ENCODE data around the gene AXL. TPM values are rescaled to one million over a fixed set of nuclear protein-coding genes. Genes with fewer than 3 reads are reported as not detected.

AXL gene
- total and polyA plus RNA-seq, 5 donors from 2014 or later: 0.08 to 0.47 (median 0.41) TPM; not detected in 1

DNA sequence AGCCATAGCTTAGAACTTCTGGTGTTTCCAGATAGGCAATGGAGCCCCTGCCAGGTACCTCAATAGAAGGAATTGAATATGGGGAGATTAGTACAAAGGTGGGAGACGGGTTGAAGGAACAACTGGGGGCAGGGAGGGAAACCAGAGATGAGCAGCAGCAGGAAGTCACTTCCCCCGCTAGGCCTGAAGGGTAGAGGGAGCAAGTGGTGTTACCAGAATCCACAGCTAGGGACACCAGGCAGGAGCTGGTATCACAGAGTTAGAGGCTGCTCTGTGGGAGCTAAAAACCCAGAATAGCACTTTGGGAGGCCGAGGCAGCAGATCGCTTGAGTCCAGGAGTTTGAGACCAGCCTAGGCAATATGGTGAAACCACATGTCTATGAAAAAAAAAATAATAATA is 29.9 kb downstream of the AXL start:
- Histone ChIP-seq H3K4me3 (ENCODE audit: low read depth, low read length) (no peak overlapping the region), H3K27me3 (ENCODE audit: control insufficient read depth, insufficient read depth, low read length) (no peaks in the 10 kb centered on the region), H3K4me1 (ENCODE audit: control insufficient read depth, insufficient read depth, low read length, poor library complexity, severe bottlenecking) (no peaks in the 10 kb centered on the region), H3K9me3 (ENCODE audit: control insufficient read depth in 2 of 2, low read length in 2 of 2) (no peaks in the 10 kb centered on the region), H3K27ac (ENCODE audit: insufficient read depth, low read length, poor library complexity, severe bottlenecking) (no peak overlapping the region), H3K36me3 (ENCODE audit: control insufficient read depth, insufficient read depth, low read length) (no peaks in the 10 kb centered on the region)
- DNase-seq (no peak), ATAC-seq (ENCODE audit: low read depth in 2 of 2) (no peak)
- no peaks in the 10 kb centered on the region for H3K36me3 Mint-ChIP-seq
- H3K4me1 Mint-ChIP-seq: no peaks in the 10 kb centered on the region
- H3K4me3 Mint-ChIP-seq: no peak overlapping the region
- peaks cover 7% of the 10 kb centered on the region for H3K27me3 Mint-ChIP-seq
- no peak overlapping the region for H3K27ac Mint-ChIP-seq
- H3K9me3 Mint-ChIP-seq: no peaks in the 10 kb centered on the region

DNA sequence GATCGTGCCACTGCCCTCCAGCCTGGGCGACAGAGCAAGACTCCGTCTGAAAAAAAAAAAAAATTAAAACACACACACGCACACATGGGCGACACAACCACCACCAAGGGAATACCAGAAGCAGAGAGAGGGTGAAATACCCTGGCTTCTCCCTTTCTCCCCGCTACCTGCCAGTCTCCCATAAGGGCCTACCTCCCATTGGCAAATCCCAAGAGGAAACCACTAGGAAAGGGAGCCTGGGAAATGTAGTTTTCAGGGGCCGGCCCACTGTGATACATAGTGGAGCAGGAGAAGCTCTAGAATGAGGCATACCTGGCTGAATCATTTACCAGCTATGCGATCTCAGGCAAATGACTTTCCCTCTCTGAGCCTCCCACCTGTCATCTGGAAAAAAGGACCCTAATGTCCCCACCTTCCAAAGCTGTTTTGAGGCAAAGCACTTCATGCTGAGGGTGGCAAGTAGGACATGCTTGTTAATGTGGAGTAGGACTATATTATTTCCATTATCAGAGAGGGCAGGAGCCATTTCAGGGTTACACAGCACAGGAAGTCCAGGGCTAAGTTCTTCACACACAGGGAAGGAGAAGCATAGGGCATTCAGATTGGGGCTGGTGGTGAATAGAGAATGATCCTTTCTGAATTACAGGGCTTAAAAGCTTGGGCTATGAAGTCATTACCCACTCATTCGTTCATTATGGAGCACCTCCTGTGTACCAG is 30.8 kb downstream of the AXL start:
- Mint-ChIP-seq H3K4me1 (no peaks in the 10 kb centered on the region), H3K4me3 (no peak overlapping the region), H3K36me3 (no peaks in the 10 kb centered on the region), H3K27ac (no peak overlapping the region), H3K9me3 (no peaks in the 10 kb centered on the region), H3K27me3 (peaks cover 7% of the 10 kb centered on the region)
- ATAC-seq (ENCODE audit: low read depth in 2 of 2): no peak
- Histone ChIP-seq H3K36me3 (ENCODE audit: control insufficient read depth, insufficient read depth, low read length) (no peaks in the 10 kb centered on the region), H3K9me3 (ENCODE audit: control insufficient read depth in 2 of 2, low read length in 2 of 2) (no peaks in the 10 kb centered on the region), H3K4me3 (ENCODE audit: low read depth, low read length) (no peak overlapping the region), H3K4me1 (ENCODE audit: control insufficient read depth, insufficient read depth, low read length, poor library complexity, severe bottlenecking) (no peaks in the 10 kb centered on the region), H3K27me3 (ENCODE audit: control insufficient read depth, insufficient read depth, low read length) (no peaks in the 10 kb centered on the region), H3K27ac (ENCODE audit: insufficient read depth, low read length, poor library complexity, severe bottlenecking) (no peak overlapping the region)
- DNase-seq: no peak

DNA sequence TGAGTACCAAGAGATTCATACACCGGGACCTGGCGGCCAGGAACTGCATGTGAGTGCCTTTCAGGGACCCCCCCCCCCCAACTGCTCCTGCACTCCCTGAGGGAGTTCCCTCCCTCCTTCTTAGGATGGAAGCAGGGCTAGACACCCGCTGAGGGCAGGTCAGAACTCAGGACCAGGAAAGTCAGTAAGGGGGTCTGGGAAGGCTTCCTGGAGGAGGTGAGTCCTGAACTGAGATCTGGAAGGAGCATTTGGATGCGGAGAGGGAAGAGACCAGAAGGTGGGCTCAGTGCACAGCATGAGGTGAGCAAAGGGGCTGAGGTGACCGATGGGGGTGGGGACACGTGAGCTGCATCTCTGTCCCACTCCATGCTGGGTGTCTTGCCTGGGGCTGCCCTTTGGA is 34.6 kb downstream of the AXL start:
- no peak for ATAC-seq (ENCODE audit: low read depth in 2 of 2)
- H3K27me3 Mint-ChIP-seq: peaks cover 7% of the 10 kb centered on the region
- Histone ChIP-seq H3K9me3 (ENCODE audit: control insufficient read depth in 2 of 2, low read length in 2 of 2) (no peaks in the 10 kb centered on the region), H3K4me3 (ENCODE audit: low read depth, low read length) (no peak overlapping the region), H3K4me1 (ENCODE audit: control insufficient read depth, insufficient read depth, low read length, poor library complexity, severe bottlenecking) (no peaks in the 10 kb centered on the region), H3K36me3 (ENCODE audit: control insufficient read depth, insufficient read depth, low read length) (no peaks in the 10 kb centered on the region), H3K27me3 (ENCODE audit: control insufficient read depth, insufficient read depth, low read length) (no peaks in the 10 kb centered on the region), H3K27ac (ENCODE audit: insufficient read depth, low read length, poor library complexity, severe bottlenecking) (no peak overlapping the region)
- no peaks in the 10 kb centered on the region for H3K9me3 Mint-ChIP-seq
- H3K4me1 Mint-ChIP-seq: no peaks in the 10 kb centered on the region
- H3K27ac Mint-ChIP-seq: peak overlapping the region in 1 of 3 donors; percentile 79
- no peak overlapping the region for H3K4me3 Mint-ChIP-seq
- no peaks in the 10 kb centered on the region for H3K36me3 Mint-ChIP-seq
- DNase-seq: no peak

DNA sequence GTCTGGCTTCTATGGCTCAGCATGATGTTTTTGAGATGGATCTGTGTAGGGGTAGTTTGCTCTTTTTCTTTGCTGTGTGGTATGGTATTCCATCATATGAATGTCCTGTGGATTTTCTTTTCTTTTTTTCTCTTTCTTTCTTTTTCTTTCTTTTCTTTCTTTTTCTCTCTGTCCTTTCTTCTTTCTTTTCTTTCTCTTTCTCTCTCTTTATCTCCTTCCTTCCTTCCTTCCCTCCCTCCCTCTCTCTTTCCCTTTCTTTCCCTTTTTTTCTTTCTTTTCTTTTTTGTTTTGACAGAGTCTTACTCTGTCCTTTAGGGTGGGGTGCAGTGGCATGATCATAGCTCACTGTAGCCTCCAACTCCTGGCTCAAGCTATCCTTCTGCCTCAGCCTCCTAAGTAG is 36.1 kb downstream of the AXL start:
- H3K36me3 Mint-ChIP-seq: no peaks in the 10 kb centered on the region
- Histone ChIP-seq H3K9me3 (ENCODE audit: control insufficient read depth in 2 of 2, low read length in 2 of 2) (no peaks in the 10 kb centered on the region), H3K27me3 (ENCODE audit: control insufficient read depth, insufficient read depth, low read length) (no peaks in the 10 kb centered on the region), H3K4me3 (ENCODE audit: low read depth, low read length) (no peak overlapping the region), H3K4me1 (ENCODE audit: control insufficient read depth, insufficient read depth, low read length, poor library complexity, severe bottlenecking) (no peaks in the 10 kb centered on the region), H3K36me3 (ENCODE audit: control insufficient read depth, insufficient read depth, low read length) (no peaks in the 10 kb centered on the region), H3K27ac (ENCODE audit: insufficient read depth, low read length, poor library complexity, severe bottlenecking) (no peak overlapping the region)
- no peak overlapping the region for H3K4me3 Mint-ChIP-seq
- H3K27ac Mint-ChIP-seq: peak overlapping the region in 1 of 3 donors; percentile 0
- no peak for DNase-seq
- no peaks in the 10 kb centered on the region for H3K9me3 Mint-ChIP-seq
- no peaks in the 10 kb centered on the region for H3K4me1 Mint-ChIP-seq
- H3K27me3 Mint-ChIP-seq: peaks cover 3% of the 10 kb centered on the region
- ATAC-seq (ENCODE audit: low read depth in 2 of 2): no peak

DNA sequence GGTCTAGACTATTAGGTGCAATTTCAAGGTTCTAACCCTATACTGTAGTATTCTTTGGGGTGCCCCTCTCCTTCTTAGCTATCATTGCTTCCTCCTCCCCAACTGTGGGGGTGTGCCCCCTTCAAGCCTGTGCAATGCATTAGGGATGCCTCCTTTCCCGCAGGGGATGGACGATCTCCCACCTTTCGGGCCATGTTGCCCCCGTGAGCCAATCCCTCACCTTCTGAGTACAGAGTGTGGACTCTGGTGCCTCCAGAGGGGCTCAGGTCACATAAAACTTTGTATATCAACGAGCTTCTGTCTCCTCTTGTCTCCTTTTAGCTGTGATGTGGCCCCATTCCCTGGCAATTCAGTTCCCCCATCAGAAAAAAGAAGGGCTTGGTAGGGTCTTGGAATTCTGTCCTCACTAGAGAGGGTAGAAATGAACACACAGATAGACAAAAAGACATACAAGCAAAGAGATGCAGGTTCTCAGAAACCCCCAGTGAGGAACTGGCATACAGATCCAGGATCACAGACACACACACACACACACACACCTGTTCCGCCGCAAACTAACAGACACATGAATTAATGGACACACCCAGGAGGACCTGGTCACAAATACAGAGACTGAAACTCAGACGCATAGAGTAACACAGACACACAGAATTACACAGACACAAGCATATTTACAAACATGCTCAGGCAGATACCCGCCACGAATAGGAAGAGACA is 42.6 kb downstream of the AXL start:
- Mint-ChIP-seq H3K27ac (peak overlapping the region; percentile 99 to 100 (median 100)), H3K9me3 (peaks cover 0 to 4% (median 0%) of the 10 kb centered on the region in 7 donors), H3K36me3 (peaks cover 3% of the 10 kb centered on the region), H3K27me3 (peaks cover 17% of the 10 kb centered on the region), H3K4me3 (peak overlapping the region; percentile 86 to 98 (median 98)), H3K4me1 (peaks cover 6 to 28% (median 23%) of the 10 kb centered on the region in 4 donors)
- no peaks in the 10 kb centered on the region for H3K9me3 ChIP-seq (ENCODE audit: control insufficient read depth in 2 of 2, low read length in 2 of 2)
- H3K4me3 ChIP-seq (ENCODE audit: low read depth, low read length): peak overlapping the region; percentile 56
- DNase-seq (no peak), ATAC-seq (ENCODE audit: low read depth in 2 of 2) (no peak)
- peaks cover 35% of the 10 kb centered on the region for H3K4me1 ChIP-seq (ENCODE audit: control insufficient read depth, insufficient read depth, low read length, poor library complexity, severe bottlenecking)
- peak overlapping the region; percentile 100 for H3K27ac ChIP-seq (ENCODE audit: insufficient read depth, low read length, poor library complexity, severe bottlenecking)
- H3K36me3 ChIP-seq (ENCODE audit: control insufficient read depth, insufficient read depth, low read length): no peaks in the 10 kb centered on the region
- H3K27me3 ChIP-seq (ENCODE audit: control insufficient read depth, insufficient read depth, low read length): no peaks in the 10 kb centered on the region

DNA sequence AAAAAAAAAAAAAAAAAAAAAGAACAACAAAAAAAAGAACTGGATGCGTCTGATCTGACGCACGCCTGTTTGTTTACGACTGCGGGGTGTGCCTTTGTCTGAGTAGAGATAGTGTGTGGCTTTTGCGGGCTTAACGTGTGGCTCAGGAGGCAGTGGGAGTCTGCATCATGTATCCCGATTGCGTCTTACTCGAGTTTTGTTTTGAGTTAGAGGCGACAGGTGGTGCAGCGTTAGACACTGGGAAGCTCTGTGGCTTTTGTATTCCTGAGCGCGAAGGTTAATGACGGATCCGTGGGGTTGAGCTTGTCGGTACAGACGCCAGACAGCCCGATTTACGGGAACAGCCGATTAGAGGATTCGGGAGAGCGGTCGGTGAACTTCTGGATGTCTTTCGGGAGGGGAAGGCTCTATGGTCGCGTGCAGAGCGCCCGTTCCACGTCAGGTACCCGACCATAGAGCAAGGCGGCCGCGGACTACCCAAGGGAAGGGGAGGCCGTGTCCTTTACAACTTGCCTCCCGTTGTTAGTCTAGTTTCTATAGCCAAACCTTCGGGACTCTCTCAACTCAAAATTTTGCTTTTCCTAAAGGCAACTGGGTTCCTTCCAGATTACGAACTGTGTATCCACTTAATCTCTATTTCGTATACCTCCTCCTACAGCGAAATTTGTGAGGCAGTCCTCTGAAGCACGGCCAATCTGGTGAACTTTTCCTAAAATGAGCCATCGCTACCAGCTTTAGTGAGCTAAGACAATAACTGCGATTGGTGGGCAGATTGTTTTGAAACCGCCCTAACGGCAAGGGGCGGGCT is 44.2 kb downstream of the AXL start:
- peaks cover 6 to 43% (median 32%) of the 10 kb centered on the region in 4 donors for H3K4me1 Mint-ChIP-seq
- peaks cover 0 to 4% (median 0%) of the 10 kb centered on the region in 7 donors for H3K9me3 Mint-ChIP-seq

DNA sequence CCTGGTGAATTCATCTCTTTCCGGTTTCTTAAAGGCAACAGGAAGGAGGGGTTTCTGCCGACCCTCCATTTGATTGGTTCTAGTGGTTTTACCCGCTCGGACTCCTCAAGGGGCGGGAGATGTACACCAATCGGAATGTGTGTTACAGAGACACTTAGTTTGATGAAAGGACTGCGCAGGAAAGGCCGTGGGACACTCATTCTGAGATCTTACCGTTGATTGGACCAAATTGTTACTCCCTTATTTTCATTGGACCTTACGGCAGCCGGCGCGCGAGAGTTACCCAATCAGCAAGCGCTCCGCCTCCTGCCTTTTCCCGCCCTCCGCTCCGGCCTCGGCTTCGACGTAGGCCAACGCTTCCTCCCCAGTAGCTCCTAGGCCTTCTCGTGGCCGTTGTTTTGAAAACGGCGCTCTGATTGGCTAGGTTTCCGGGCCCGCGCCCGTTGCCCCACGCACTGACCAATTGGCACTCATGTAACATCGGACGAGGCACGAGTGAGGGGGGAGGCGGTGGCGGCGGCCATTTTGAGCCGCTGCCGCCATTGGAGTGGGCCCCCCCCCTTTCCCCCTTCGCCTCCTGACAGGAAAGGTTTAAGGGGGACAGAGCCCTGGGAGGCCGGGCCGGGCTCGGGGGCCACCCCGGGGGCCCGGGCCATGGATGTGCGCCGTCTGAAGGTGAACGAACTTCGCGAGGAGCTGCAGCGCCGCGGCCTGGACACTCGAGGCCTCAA is 45.0 kb downstream of the AXL start, which contains the start of gene HNRNPUL1:
Gene HNRNPUL1 (plus strand): TSS at position 523 of the 731 bp plus-strand sequence. CDS start 132 bp downstream, at position 655.
- peak; percentile 98 to 100 (median 100) for DNase-seq
- Histone ChIP-seq H3K9me3 (ENCODE audit: control insufficient read depth in 2 of 2, low read length in 2 of 2) (no peaks in the 10 kb centered on the region), H3K4me1 (ENCODE audit: control insufficient read depth, insufficient read depth, low read length, poor library complexity, severe bottlenecking) (peaks cover 42% of the 10 kb centered on the region), H3K36me3 (ENCODE audit: control insufficient read depth, insufficient read depth, low read length) (peaks cover 19% of the 10 kb centered on the region), H3K27me3 (ENCODE audit: control insufficient read depth, insufficient read depth, low read length) (no peaks in the 10 kb centered on the region), H3K27ac (ENCODE audit: insufficient read depth, low read length, poor library complexity, severe bottlenecking) (peak within 1 kb of the TSS; percentile 100), H3K4me3 (ENCODE audit: low read depth, low read length) (peak within 1 kb of the TSS; percentile 79)
- Mint-ChIP-seq H3K27me3 (peaks cover 17% of the 10 kb centered on the region), H3K4me3 (peak within 1 kb of the TSS; percentile 86 to 98 (median 98)), H3K27ac (peak within 1 kb of the TSS; percentile 99 to 100 (median 100)), H3K4me1 (peaks cover 6 to 43% (median 32%) of the 10 kb centered on the region in 4 donors), H3K9me3 (peaks cover 0 to 4% (median 0%) of the 10 kb centered on the region in 7 donors), H3K36me3 (peaks cover 15% of the 10 kb centered on the region)
- peak; percentile 71 for ATAC-seq (ENCODE audit: low read depth in 2 of 2)

More for the DNA sequence above, 44.2 kb downstream of the AXL start:
- H3K27me3 Mint-ChIP-seq: peaks cover 17% of the 10 kb centered on the region
- H3K27ac Mint-ChIP-seq: peak overlapping the region; percentile 99 to 100 (median 100)
- Histone ChIP-seq H3K36me3 (ENCODE audit: control insufficient read depth, insufficient read depth, low read length) (peaks cover 11% of the 10 kb centered on the region), H3K27ac (ENCODE audit: insufficient read depth, low read length, poor library complexity, severe bottlenecking) (peak overlapping the region; percentile 100), H3K4me1 (ENCODE audit: control insufficient read depth, insufficient read depth, low read length, poor library complexity, severe bottlenecking) (peaks cover 42% of the 10 kb centered on the region), H3K4me3 (ENCODE audit: low read depth, low read length) (peak overlapping the region; percentile 77), H3K27me3 (ENCODE audit: control insufficient read depth, insufficient read depth, low read length) (no peaks in the 10 kb centered on the region), H3K9me3 (ENCODE audit: control insufficient read depth in 2 of 2, low read length in 2 of 2) (no peaks in the 10 kb centered on the region)
- H3K36me3 Mint-ChIP-seq: peaks cover 12% of the 10 kb centered on the region
- peak overlapping the region; percentile 86 to 98 (median 98) for H3K4me3 Mint-ChIP-seq
- ATAC-seq (ENCODE audit: low read depth in 2 of 2): peak; percentile 11 to 14
- DNase-seq: peak; percentile 71 to 93 (median 89)

Data from CD4-positive, CD25-positive, alpha-beta regulatory T cell (primary cell).